ENCODE results near the gene LEMD2. TPM values are rescaled to one million over a fixed set of nuclear protein-coding genes. Genes with fewer than 3 reads are reported as not detected.
A peak's percentile ranks its signal among the peaks of the same experiment; 100 is the strongest.

The LEMD2 gene
- total RNA-seq, 1 experiment from 2014 or later, result 91.8 TPM

DNA sequence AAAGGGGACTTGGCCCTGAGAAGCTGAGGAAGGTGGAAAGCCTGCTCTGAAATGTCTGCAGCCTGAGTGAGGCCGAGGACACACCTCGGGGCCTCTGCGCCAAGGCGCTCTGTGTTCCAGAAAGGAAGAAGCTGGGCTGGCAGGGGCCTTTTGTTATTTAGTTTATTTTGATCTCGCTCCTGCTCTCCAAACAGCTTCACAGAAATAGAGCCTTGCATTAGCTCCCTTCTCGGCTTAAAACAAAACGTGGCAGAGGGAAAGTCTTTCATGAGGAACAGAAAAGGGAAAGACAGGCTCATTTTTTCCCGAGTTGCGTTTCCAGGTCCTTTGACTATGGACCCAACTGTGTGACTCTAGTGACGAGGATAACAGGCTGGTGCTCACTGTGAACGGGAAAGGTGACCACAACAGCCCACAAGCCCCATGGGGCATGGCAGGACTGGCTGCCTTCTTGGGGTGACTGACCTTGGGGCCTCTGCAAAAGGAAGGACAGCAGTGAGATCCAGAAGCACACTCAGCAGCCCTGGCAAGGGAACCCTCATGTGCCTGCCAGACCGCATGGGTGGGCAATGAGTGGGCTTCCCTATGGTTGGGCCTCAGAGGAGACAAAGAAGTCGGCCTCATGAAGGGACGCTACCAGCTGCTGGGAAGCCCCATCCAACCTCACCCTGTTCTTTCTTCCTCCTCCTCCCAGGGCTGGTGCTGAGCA lies 18.7 kb downstream of the LEMD2 start:
- Histone ChIP-seq H3K23me2 (ENCODE audit: insufficient read length, low read depth, low read length, poor library complexity, severe bottlenecking) (no peaks in the 10 kb centered on the region), H3K23ac (ENCODE audit: insufficient read length, low read depth, low read length) (no peak overlapping the region), H3K79me1 (ENCODE audit: insufficient read depth, low read depth, low read length, poor library complexity, severe bottlenecking) (no peaks in the 10 kb centered on the region), H2AK5ac (ENCODE audit: insufficient read length, low read length) (no peak overlapping the region), H4K5ac (ENCODE audit: insufficient read length, low read depth, low read length) (no peak overlapping the region), H3K9ac (ENCODE audit: extremely low read depth, insufficient read length, low read length) (no peak overlapping the region), H3K56ac (ENCODE audit: insufficient read length, low read depth, low read length) (no peak overlapping the region), H4K20me1 (ENCODE audit: control insufficient read depth, insufficient read depth, insufficient read length) (no peaks in the 10 kb centered on the region), H2BK15ac (ENCODE audit: low read depth, low read length) (0 out of 2 replicates have a peak overlapping the region, but pooled peaks have one; percentile 6), H2BK12ac (ENCODE audit: insufficient read length, low read depth, low read length) (no peak overlapping the region), H3K27me3 (ENCODE audit: insufficient read depth, low read length) (no peaks in the 10 kb centered on the region), H3K4ac (ENCODE audit: low read depth, low read length) (no peak overlapping the region), H3K79me2 (ENCODE audit: insufficient read depth, low read length) (no peaks in the 10 kb centered on the region), H4K8ac (replicated peaks; ENCODE audit: insufficient read length, low read depth, low read length) (no peak overlapping the region), H3K9me3 (ENCODE audit: control insufficient read depth, low read depth, low read length) (no peaks in the 10 kb centered on the region), H2BK20ac (ENCODE audit: low read depth, low read length, poor library complexity, severe bottlenecking) (no peak overlapping the region), H2AFZ (ENCODE audit: low read length) (no peak overlapping the region), H3T11ph (ENCODE audit: low read length) (no peak overlapping the region), H3K18ac (ENCODE audit: insufficient read length, low read depth, low read length) (peak overlapping the region; percentile 37), H3K4me1 (ENCODE audit: insufficient read depth, low read length) (peaks cover 10% of the 10 kb centered on the region), H3K27ac (ENCODE audit: insufficient read length, low read depth, low read length) (no peak overlapping the region), H3K4me2 (ENCODE audit: insufficient read depth, insufficient read length, low read length) (no peak overlapping the region), H2BK5ac (ENCODE audit: insufficient read length, low read length) (no peak overlapping the region), H2BK120ac (ENCODE audit: low read depth, low read length, poor library complexity, severe bottlenecking) (no peak overlapping the region), H4K91ac (ENCODE audit: insufficient read length, low read depth, low read length) (no peak overlapping the region), H3K14ac (ENCODE audit: insufficient read depth, low read length) (no peak overlapping the region)
- H3K27ac Mint-ChIP-seq, result peak overlapping the region; percentile 74 to 94 (median 89); a peak in 6 of 7 replicates
- DNase-seq, result no peak
- H3K4me3 Mint-ChIP-seq, result peak overlapping the region in 1 of 2 experiments; percentile 44; a peak in 2 of 5 replicates
- peaks cover 6 to 32% (median 30%) of the 10 kb centered on the region in 3 experiments for H3K36me3 Mint-ChIP-seq (ENCODE audit: insufficient read depth in 1 of 3, low read depth in 3 of 3)
- no CpG with 5 or more reads among the region's 14 CpGs for WGBS (ENCODE audit: extremely low coverage, insufficient read length, low lambda C conversion rate)
- peaks cover 42 to 43% of the 10 kb centered on the region in 2 experiments for H3K4me1 Mint-ChIP-seq
- peaks cover 0 to 3% of the 10 kb centered on the region in 2 experiments; a peak in 2 of 5 replicates for H3K9me3 Mint-ChIP-seq
- TF ChIP-seq, protein P1, sequence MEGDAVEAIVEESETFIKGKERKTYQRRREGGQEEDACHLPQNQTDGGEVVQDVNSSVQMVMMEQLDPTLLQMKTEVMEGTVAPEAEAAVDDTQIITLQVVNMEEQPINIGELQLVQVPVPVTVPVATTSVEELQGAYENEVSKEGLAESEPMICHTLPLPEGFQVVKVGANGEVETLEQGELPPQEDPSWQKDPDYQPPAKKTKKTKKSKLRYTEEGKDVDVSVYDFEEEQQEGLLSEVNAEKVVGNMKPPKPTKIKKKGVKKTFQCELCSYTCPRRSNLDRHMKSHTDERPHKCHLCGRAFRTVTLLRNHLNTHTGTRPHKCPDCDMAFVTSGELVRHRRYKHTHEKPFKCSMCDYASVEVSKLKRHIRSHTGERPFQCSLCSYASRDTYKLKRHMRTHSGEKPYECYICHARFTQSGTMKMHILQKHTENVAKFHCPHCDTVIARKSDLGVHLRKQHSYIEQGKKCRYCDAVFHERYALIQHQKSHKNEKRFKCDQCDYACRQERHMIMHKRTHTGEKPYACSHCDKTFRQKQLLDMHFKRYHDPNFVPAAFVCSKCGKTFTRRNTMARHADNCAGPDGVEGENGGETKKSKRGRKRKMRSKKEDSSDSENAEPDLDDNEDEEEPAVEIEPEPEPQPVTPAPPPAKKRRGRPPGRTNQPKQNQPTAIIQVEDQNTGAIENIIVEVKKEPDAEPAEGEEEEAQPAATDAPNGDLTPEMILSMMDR (conservative IDR thresholded peaks at IDR 0.05), result no peak
- peaks cover 12% of the 10 kb centered on the region for H3K27me3 Mint-ChIP-seq (ENCODE audit: low read depth)
